GM19328 (cell line): Measurements from ENCODE around the gene TACC2.
"Not testable (repeated sequence)": the region's sequence is repeated elsewhere in the genome, so short reads cannot be mapped to it uniquely, and the experiment has no call there.

Experiments
- ATAC-seq: cut with Tn5 transposase; IDR thresholded peaks from one replicate; pipeline ENCODE4 v1.9.1; 2021; ENCODE audit warnings: mild to moderate bottlenecking, moderate library complexity; ENCODE audit not compliant: unreplicated experiment

The TACC2 gene

DNA sequence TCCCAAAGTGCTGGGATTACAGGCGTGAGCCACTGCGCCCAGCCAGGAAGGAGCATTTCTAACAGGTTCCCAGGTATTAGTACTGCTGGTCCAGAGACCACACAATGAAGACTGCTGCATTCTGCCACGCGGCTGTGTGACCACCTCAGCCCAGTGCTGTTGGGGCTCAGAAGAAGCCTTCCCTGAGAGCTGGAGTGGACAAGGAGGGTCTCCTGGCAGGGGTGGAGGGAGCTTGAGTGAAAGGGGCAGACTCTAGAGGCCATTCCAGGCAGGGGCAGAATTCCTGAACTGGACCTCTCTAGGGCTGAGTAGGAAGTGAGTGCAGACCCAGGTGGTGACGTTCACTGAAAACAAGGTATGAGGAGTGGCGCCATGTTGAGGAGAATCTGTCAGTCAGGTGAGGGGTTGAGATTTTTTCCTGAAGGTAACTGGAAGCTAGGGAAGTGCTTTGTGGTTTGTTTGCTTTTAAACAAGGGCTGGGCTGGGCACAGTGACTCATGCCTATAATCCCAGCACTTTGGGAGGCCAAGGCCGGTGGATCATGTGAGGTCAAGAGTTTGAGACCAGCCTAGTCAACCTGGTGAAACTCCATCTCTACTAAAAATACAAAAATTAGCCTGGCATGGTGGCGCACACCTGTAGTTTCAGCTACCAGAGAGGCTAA, 67.6 kb downstream of the TACC2 start:
- ATAC-seq: no peak

GRCh38 chr10:122057841-122058413, 69.0 kb downstream of the TACC2 start:
- no peak for ATAC-seq

DNA sequence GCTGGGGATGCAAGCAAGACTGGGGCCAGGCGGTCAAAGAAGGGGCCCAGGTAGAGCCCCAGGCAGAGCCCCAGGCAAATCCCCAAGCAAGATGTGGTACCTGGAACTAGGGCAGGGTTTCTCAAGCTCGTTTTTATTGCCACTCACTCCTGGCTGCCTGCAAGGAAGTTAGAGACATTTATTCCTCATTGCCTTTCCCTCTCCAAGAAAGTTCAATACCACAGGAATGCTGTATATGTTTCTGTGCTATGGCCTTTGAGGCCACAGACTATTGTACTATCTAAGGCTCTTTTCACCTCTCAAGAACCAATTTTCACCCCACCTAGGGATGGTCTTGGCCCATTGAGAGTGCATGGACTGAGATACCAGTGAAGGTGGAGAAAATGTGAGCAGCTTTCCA, 71.3 kb downstream of the TACC2 start:
- no peak for ATAC-seq

DNA sequence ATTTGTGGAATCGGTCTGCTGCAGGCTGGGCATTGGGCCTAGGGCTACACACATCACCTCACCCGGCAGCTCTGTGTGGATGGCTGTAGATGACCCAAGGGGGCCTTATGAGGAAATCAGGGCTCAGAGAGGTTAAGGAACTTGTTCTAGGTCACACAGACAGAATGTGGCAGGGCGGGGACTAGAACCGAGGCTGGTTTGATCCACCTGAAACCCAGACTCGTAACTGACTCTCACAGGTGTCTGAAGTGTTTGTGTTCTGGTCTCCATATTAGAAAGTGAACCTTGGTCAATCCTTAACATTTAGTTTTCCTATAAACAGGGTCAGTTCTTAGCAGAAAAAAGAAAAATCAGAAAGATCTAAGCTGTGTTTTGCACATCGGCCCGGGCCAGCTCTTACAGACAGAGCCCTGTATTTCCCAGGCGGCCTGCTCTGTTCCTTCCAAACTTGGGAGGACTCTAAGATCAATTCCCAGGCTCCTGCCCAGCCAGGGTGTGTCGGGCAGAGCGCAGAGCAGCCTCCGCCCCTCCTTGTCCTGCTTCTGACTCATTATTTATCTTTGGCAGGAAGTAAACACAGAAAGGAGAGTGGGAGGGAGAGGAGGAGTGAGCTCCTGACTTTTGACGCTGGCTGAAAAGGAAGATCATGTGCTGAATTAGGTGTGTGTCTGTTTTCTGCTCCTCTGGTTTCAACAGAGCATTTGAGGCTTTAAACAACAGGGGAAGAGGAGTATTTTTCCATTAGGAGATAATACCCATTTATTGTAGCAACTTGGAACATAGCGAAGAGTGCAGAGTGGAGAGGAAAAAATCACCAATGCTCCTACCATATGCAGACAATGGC, 74.1 kb downstream of the TACC2 start:
- no peak for ATAC-seq

GRCh38 chr10:122066337-122066939, 77.5 kb downstream of the TACC2 start:
- not testable (repeated sequence) for ATAC-seq

GRCh38 chr10:122068844-122069243, 79.9 kb downstream of the TACC2 start:
- no peak for ATAC-seq

DNA sequence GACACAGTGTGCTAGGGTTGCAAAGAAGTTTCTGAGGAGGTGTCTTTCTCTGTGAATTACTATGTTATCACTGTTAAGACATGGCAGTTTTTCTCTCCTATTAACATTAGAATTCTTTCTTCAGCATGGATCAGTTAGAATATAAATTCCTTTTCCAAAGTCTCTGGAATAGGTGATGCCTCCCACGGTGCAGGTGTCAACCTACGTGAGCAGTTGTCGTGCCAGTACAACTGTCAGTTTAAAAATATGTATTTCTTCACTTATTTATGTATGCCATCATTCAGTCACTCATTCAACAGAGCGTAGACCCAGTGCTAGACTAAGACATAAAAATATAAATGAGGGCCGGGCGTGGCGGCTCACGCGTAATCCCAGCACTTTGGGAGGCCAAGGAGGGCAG, 83.5 kb downstream of the TACC2 start:
- ATAC-seq: no peak

GRCh38 chr10:122073508-122073907, 84.5 kb downstream of the TACC2 start:
- no peak for ATAC-seq

DNA sequence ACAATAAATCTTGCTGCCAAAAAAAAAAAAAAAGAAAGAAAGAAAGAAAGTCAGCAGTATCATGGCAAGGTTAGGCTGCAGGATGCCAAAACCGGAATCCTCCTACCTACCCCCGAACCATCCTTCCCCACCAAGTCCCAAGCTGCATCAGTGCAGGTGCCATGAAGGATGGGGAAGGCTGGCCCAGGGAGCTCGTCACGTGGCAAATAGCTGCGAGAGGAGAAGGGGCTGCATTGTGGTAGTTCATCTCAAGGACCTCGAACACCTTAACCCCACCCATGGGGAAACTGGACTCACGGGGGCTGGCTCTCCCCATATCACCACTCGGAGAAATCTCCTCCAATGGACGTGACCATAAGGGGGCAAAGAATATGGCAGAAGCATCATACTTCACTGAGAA, 86.2 kb downstream of the TACC2 start:
- ATAC-seq: no peak

DNA sequence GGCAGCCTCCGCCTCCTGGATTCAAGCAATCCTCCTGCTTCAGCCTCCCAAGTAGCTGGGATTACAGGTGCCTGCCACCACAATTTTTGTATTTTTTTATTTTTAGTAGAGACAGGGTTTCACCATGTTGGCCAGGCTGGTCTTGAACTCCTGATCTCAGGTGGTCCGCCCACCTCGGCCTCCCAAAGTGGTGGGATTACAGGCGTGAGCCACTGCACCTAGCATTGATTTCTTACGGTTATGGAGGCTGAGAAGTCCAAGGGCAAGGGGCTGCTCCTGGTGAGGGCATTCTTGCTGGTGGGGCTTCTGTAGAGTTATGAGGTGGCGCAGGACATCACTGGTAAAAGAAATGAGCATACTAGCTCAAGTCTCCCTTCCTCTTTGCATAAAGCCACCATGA, 86.9 kb downstream of the TACC2 start:
- not testable (repeated sequence) for ATAC-seq

- no peak for ATAC-seq
These were observed 88.4 kb downstream of the TACC2 start for GRCh38 chr10:122077311-122077875.

DNA sequence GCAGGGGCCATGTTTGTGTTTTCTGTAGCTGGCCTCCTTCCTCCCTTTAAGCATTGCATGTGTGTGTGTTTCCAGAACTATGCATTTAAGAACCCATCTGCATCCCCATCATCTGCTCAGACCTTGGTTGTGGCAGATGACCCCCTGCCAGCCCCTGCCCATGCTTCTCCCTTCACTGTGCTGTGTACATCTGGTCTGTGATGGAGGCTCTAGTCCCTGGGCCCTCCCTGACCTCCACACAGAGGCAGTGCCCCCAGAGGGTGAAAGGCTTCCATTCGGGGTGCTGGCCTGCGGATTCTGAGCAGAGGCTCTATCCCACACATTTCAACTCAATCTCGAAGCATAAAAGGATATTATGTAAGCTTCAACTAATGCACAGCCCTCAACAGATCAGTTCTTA, 89.4 kb downstream of the TACC2 start:
- no peak for ATAC-seq

- no peak for ATAC-seq
These were observed 90.2 kb downstream of the TACC2 start for GRCh38 chr10:122078965-122079795.

- no peak for ATAC-seq
These were observed 93.9 kb downstream of the TACC2 start for GRCh38 chr10:122082616-122083477.

GRCh38 chr10:122083478-122084025, 94.6 kb downstream of the TACC2 start:
- ATAC-seq: no peak

- ATAC-seq: no peak
These were observed 95.5 kb downstream of the TACC2 start for GRCh38 chr10:122084286-122085041.

- ATAC-seq: no peak
These were observed 96.5 kb downstream of the TACC2 start for GRCh38 chr10:122085423-122085911.
